Measurements from ENCODE around the gene KRTAP4-16.
"Not testable (repeated sequence)": the region's sequence is repeated elsewhere in the genome, so short reads cannot be mapped to it uniquely, and the experiment has no call there.

The KRTAP4-16 gene

GRCh38 chr17:41069031-41069430 lies 33.0 kb downstream of the KRTAP4-16 start:
- no peak for DNase-seq

- no peak for DNase-seq
Observed at GRCh38 chr17:41067281-41067680, 34.7 kb downstream of the KRTAP4-16 start.

- DNase-seq: no peak
Observed at GRCh38 chr17:41065829-41066624, 36.0 kb downstream of the KRTAP4-16 start, which contains the start of gene KRTAP2-4. Gene KRTAP2-4 (minus strand): TSS chr17:41065879. CDS start chr17:41065845, 34 bp downstream.

- not testable (repeated sequence) for DNase-seq
Observed at GRCh38 chr17:41065016-41065689, 36.9 kb downstream of the KRTAP4-16 start.

- no peak for DNase-seq
Observed at GRCh38 chr17:41064301-41064700, 37.7 kb downstream of the KRTAP4-16 start.

GRCh38 chr17:41063449-41063848 lies 38.6 kb downstream of the KRTAP4-16 start:
- DNase-seq: no peak

GRCh38 chr17:41061964-41062363 lies 40.0 kb downstream of the KRTAP4-16 start:
- no peak for DNase-seq

- DNase-seq: no peak
Observed at GRCh38 chr17:41060052-41060604, 41.9 kb downstream of the KRTAP4-16 start, which contains the start of gene KRTAP2-3. Gene KRTAP2-3 (minus strand): TSS chr17:41060114. CDS start chr17:41060050, 64 bp downstream.

GRCh38 chr17:41059276-41060051 lies 42.5 kb downstream of the KRTAP4-16 start:
- DNase-seq: not testable (repeated sequence)

- no peak for DNase-seq
Observed at GRCh38 chr17:41058741-41059140, 43.3 kb downstream of the KRTAP4-16 start.

GRCh38 chr17:41057547-41057946 lies 44.5 kb downstream of the KRTAP4-16 start:
- DNase-seq: no peak

GRCh38 chr17:41055130-41055529 lies 46.9 kb downstream of the KRTAP4-16 start, which contains the start of gene KRTAP2-2:
Gene KRTAP2-2 (minus strand): TSS chr17:41055230. CDS start chr17:41055211, 19 bp downstream.
- not testable (repeated sequence) for DNase-seq

GRCh38 chr17:41054556-41054955 lies 47.5 kb downstream of the KRTAP4-16 start:
- DNase-seq: not testable (repeated sequence)

GRCh38 chr17:41054025-41054424 lies 48.0 kb downstream of the KRTAP4-16 start:
- DNase-seq: no peak

GRCh38 chr17:41052566-41052965 lies 49.4 kb downstream of the KRTAP4-16 start:
- no peak for DNase-seq
